ENCODE results near the gene CREB3L2. TPM values are rescaled to one million over a fixed set of nuclear protein-coding genes. Genes with fewer than 3 reads are reported as not detected.

Gene CREB3L2
- total and polyA plus RNA-seq, 2 of the 13 experiments (the other 11 are each of a cell fraction or from before 2014, with no cell fraction given), result 22.1 to 41.1 TPM

DNA sequence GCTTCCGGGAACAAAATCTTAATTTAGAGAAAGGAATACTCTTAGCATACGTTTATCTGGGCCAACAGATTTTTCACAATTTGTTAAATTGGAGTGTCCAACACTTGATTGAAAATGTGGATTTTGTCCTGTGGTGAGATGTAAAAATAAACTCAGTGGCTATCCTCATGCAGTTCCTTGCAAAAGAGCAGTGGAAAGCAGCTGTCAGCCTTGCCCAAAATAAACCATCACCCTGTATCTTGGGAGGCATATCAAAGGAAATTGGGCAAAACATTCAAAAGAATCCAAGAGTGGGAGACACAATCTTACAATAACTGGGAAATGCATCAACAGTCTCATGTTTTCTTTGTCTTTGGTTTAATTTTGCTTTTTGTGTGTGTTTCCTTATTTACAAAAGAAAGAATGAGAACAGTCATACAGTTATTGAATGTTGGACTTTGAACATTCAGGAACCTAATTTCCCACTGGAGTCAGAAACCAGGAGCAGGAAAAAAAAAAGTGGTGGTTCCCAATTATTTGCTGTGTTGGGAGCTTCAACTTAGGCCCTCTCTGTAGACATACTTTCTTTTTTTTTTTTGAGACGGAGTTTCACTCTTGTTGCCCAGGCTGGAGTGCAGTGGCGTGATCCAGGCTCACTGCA is 110.8 kb downstream of the CREB3L2 start (continued):
- TF ChIP-seq, protein P1, sequence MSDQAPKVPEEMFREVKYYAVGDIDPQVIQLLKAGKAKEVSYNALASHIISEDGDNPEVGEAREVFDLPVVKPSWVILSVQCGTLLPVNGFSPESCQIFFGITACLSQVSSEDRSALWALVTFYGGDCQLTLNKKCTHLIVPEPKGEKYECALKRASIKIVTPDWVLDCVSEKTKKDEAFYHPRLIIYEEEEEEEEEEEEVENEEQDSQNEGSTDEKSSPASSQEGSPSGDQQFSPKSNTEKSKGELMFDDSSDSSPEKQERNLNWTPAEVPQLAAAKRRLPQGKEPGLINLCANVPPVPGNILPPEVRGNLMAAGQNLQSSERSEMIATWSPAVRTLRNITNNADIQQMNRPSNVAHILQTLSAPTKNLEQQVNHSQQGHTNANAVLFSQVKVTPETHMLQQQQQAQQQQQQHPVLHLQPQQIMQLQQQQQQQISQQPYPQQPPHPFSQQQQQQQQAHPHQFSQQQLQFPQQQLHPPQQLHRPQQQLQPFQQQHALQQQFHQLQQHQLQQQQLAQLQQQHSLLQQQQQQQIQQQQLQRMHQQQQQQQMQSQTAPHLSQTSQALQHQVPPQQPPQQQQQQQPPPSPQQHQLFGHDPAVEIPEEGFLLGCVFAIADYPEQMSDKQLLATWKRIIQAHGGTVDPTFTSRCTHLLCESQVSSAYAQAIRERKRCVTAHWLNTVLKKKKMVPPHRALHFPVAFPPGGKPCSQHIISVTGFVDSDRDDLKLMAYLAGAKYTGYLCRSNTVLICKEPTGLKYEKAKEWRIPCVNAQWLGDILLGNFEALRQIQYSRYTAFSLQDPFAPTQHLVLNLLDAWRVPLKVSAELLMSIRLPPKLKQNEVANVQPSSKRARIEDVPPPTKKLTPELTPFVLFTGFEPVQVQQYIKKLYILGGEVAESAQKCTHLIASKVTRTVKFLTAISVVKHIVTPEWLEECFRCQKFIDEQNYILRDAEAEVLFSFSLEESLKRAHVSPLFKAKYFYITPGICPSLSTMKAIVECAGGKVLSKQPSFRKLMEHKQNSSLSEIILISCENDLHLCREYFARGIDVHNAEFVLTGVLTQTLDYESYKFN (CRISPR knock-in tag; conservative IDR thresholded peaks at IDR 0.05), result peak; percentile 62
- TF ChIP-seq PAX8 (CRISPR knock-in tag; IDR thresholded peaks at IDR 0.05; ENCODE audit: borderline replicate concordance) (no peak), ZNF329 (CRISPR knock-in tag; IDR thresholded peaks at IDR 0.05; ENCODE audit: low read depth) (no peak), EP300 (IDR thresholded peaks at IDR 0.05; ENCODE audit: low read depth in 2 of 2, low read length in 2 of 2) (peak in 1 of 2 experiments; percentile 37; a peak in 1 of 4 replicates), EP300 (CRISPR knock-in tag; IDR thresholded peaks at IDR 0.05; ENCODE audit: borderline replicate concordance) (no peak), CENPT (CRISPR knock-in tag; IDR thresholded peaks at IDR 0.05; ENCODE audit: low read depth) (no peak), KMT2B (CRISPR knock-in tag; IDR thresholded peaks at IDR 0.05) (no peak)

GRCh38 chr7:137890449-137890921 is 111.4 kb downstream of the CREB3L2 start:
- intact Hi-C loops (cut with micrococcal nuclease; ENCODE audit: unreplicated experiment) (loop anchor here (10.0 kb wide), 1 partner anchor 844 kb away; no protein-coding TSS in a partner anchor), in situ Hi-C loops (cut with HindIII; ENCODE audit: extremely low pct_ligation_motif_present, low pct_unique_long_range_greater_than_20kb) (no loop called here)
- WGBS (ENCODE audit: low lambda C conversion rate), result 100% methylated on average over 2 of the region's 3 CpGs
- Histone ChIP-seq H3K9me3 (ENCODE audit: low read length) (no peaks in the 10 kb centered on the region), H3K27me3 (ENCODE audit: control insufficient read depth in 1 of 2, insufficient read depth in 2 of 2, low read length in 2 of 2) (no peaks in the 10 kb centered on the region), H3K4me2 (ENCODE audit: low read depth, low read length) (no peak overlapping the region), H3K36me3 (replicated peaks in 1 of 2; ENCODE audit: control insufficient read depth in 1 of 2, insufficient read depth in 2 of 2, low read length in 2 of 2) (peaks cover 20 to 72% of the 10 kb centered on the region in 2 experiments), H4K20me1 (ENCODE audit: insufficient read depth, low read length) (no peaks in the 10 kb centered on the region; the same call in 1 of the 2 replicates), H3K27ac (ENCODE audit: extremely low read length, insufficient read depth, low read length) (peak overlapping the region; percentile 45), H3K4me1 (ENCODE audit: insufficient read depth, low read length) (peaks cover 55% of the 10 kb centered on the region), H3K9ac (ENCODE audit: insufficient read depth, low read depth, low read length) (no peak overlapping the region), H3K4me3 (replicated peaks in 1 of 3; ENCODE audit: insufficient read depth in 1 of 3, low read depth in 2 of 3, low read length in 3 of 3) (no peak overlapping the region), H3K79me2 (ENCODE audit: insufficient read depth, low read length) (peaks cover 14% of the 10 kb centered on the region), H2AFZ (ENCODE audit: low read length) (no peak overlapping the region)
- no peak for FAIRE-seq
- DNase-seq (ENCODE audit: low spot score), result no peak
- ATAC-seq, result no peak
- BruUV-seq (replicated peaks), result no TSS peak
- POLR2A ChIA-PET, result no interaction called here
- CTCF ChIA-PET (ENCODE audit: low intra/inter-chr PET ratio, low total read pairs), result no interaction called here
- no peak for TF ChIP-seq ZSCAN30 (CRISPR knock-in tag; IDR thresholded peaks at IDR 0.05)
- TF ChIP-seq ZC3H4 (CRISPR knock-in tag; IDR thresholded peaks at IDR 0.05; ENCODE audit: borderline replicate concordance), result no peak
- TF ChIP-seq ZNF225 (CRISPR knock-in tag; IDR thresholded peaks at IDR 0.05), result no peak
- TF ChIP-seq, protein P2, sequence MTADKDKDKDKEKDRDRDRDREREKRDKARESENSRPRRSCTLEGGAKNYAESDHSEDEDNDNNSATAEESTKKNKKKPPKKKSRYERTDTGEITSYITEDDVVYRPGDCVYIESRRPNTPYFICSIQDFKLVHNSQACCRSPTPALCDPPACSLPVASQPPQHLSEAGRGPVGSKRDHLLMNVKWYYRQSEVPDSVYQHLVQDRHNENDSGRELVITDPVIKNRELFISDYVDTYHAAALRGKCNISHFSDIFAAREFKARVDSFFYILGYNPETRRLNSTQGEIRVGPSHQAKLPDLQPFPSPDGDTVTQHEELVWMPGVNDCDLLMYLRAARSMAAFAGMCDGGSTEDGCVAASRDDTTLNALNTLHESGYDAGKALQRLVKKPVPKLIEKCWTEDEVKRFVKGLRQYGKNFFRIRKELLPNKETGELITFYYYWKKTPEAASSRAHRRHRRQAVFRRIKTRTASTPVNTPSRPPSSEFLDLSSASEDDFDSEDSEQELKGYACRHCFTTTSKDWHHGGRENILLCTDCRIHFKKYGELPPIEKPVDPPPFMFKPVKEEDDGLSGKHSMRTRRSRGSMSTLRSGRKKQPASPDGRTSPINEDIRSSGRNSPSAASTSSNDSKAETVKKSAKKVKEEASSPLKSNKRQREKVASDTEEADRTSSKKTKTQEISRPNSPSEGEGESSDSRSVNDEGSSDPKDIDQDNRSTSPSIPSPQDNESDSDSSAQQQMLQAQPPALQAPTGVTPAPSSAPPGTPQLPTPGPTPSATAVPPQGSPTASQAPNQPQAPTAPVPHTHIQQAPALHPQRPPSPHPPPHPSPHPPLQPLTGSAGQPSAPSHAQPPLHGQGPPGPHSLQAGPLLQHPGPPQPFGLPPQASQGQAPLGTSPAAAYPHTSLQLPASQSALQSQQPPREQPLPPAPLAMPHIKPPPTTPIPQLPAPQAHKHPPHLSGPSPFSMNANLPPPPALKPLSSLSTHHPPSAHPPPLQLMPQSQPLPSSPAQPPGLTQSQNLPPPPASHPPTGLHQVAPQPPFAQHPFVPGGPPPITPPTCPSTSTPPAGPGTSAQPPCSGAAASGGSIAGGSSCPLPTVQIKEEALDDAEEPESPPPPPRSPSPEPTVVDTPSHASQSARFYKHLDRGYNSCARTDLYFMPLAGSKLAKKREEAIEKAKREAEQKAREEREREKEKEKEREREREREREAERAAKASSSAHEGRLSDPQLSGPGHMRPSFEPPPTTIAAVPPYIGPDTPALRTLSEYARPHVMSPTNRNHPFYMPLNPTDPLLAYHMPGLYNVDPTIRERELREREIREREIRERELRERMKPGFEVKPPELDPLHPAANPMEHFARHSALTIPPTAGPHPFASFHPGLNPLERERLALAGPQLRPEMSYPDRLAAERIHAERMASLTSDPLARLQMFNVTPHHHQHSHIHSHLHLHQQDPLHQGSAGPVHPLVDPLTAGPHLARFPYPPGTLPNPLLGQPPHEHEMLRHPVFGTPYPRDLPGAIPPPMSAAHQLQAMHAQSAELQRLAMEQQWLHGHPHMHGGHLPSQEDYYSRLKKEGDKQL (CRISPR knock-in tag; IDR thresholded peaks at IDR 0.05; ENCODE audit: low read depth), result no peak
- no peak for TF ChIP-seq ZNF619 (CRISPR knock-in tag; IDR thresholded peaks at IDR 0.05)
